ENCODE results near the gene CPLX1. TPM values are rescaled to one million over a fixed set of nuclear protein-coding genes. Genes with fewer than 3 reads are reported as not detected.

CPLX1 gene
- total RNA-seq, 2 experiments from 2014 or later: 0.21 to 0.25 TPM

- ChIA-PET CTCF (ENCODE audit: unreplicated experiment) (no interaction called here), POLR2A (no interaction called here)
- Histone ChIP-seq H3K4me3 (ENCODE audit: low read depth, low read length, poor library complexity, severe bottlenecking) (no peak overlapping the region), H3K4me2 (ENCODE audit: low read length) (no peak overlapping the region), H3K27ac (ENCODE audit: low read depth, low read length, poor library complexity, severe bottlenecking) (no peak overlapping the region), H3K79me2 (ENCODE audit: insufficient read depth, low read depth, low read length) (no peaks in the 10 kb centered on the region), H3K4me1 (ENCODE audit: insufficient read depth, low read length, poor library complexity, severe bottlenecking) (no peaks in the 10 kb centered on the region), H3K9me3 (ENCODE audit: low read length) (no peaks in the 10 kb centered on the region), H3K36me3 (ENCODE audit: insufficient read depth, low read length) (peaks cover 48% of the 10 kb centered on the region), H4K20me1 (ENCODE audit: insufficient read depth, low read length) (no peaks in the 10 kb centered on the region), H2AFZ (ENCODE audit: low read length) (no peak overlapping the region), H3K9me2 (ENCODE audit: insufficient read depth, low read length) (no peaks in the 10 kb centered on the region)
- intact Hi-C loops (cut with micrococcal nuclease; ENCODE audit: unreplicated experiment): no loop called here
- no peak for DNase-seq (ENCODE audit: low spot score)
- no peak for TF ChIP-seq CTCF (conservative IDR thresholded peaks at IDR 0.05; ENCODE audit: low read length)
- TF ChIP-seq EZH2phosphoT487 (IDR thresholded peaks at IDR 0.05; ENCODE audit: borderline replicate concordance, low read depth, low read length): no peak
- TSS peak; percentile 66 for BruUV-seq (replicated peaks)
These were observed 40.9 kb upstream of the CPLX1 start for GRCh38 chr4:866761-867390.

- Histone ChIP-seq H3K9me3 (ENCODE audit: low read length) (no peaks in the 10 kb centered on the region), H3K4me2 (ENCODE audit: low read length) (no peak overlapping the region), H3K36me3 (ENCODE audit: insufficient read depth, low read length) (peaks cover 44% of the 10 kb centered on the region), H2AFZ (ENCODE audit: low read length) (no peak overlapping the region), H4K20me1 (ENCODE audit: insufficient read depth, low read length) (no peaks in the 10 kb centered on the region), H3K27ac (ENCODE audit: low read depth, low read length, poor library complexity, severe bottlenecking) (no peak overlapping the region), H3K4me3 (ENCODE audit: low read depth, low read length, poor library complexity, severe bottlenecking) (no peak overlapping the region), H3K9me2 (ENCODE audit: insufficient read depth, low read length) (no peaks in the 10 kb centered on the region), H3K79me2 (ENCODE audit: insufficient read depth, low read depth, low read length) (no peaks in the 10 kb centered on the region), H3K4me1 (ENCODE audit: insufficient read depth, low read length, poor library complexity, severe bottlenecking) (no peaks in the 10 kb centered on the region)
- CTCF ChIA-PET (ENCODE audit: unreplicated experiment): no interaction called here
- intact Hi-C loops (cut with micrococcal nuclease; ENCODE audit: unreplicated experiment): no loop called here
- DNase-seq (ENCODE audit: low spot score): no peak
- POLR2A ChIA-PET: no interaction called here
- BruUV-seq (replicated peaks): no TSS peak
- no peak for TF ChIP-seq EZH2phosphoT487 (IDR thresholded peaks at IDR 0.05; ENCODE audit: borderline replicate concordance, low read depth, low read length)
- no peak for TF ChIP-seq CTCF (conservative IDR thresholded peaks at IDR 0.05; ENCODE audit: low read length)
These were observed 40.3 kb upstream of the CPLX1 start for GRCh38 chr4:866068-866760.

DNA sequence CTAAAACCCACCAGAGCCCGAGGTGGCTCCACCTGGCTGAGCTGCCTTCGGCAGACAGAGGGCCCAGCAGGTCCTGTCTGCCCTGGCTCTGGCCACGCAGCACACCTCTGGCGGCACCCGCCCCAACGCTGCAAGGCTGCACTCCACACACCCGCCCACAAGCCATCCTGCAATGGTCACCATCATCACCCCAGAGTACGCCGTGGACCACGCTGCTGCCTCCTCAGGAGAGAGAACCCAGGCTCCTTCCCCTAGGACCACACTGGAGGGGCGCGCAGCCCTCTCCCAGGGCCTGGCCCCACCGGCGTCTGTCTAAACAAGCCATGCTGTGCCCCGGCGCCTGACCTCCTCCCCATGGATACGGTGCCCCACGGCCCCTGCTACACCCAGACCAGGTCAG is 39.6 kb upstream of the CPLX1 start:
- intact Hi-C loops (cut with micrococcal nuclease; ENCODE audit: unreplicated experiment): no loop called here
- TF ChIP-seq CTCF (conservative IDR thresholded peaks at IDR 0.05; ENCODE audit: low read length): no peak
- TF ChIP-seq EZH2phosphoT487 (IDR thresholded peaks at IDR 0.05; ENCODE audit: borderline replicate concordance, low read depth, low read length): no peak
- H3K36me3 ChIP-seq (ENCODE audit: insufficient read depth, low read length): peaks cover 43% of the 10 kb centered on the region
- no peak for DNase-seq (ENCODE audit: low spot score)
- H2AFZ ChIP-seq (ENCODE audit: low read length): no peak overlapping the region
- H3K9me2 ChIP-seq (ENCODE audit: insufficient read depth, low read length): no peaks in the 10 kb centered on the region
- H3K79me2 ChIP-seq (ENCODE audit: insufficient read depth, low read depth, low read length): no peaks in the 10 kb centered on the region
- no peaks in the 10 kb centered on the region for H3K9me3 ChIP-seq (ENCODE audit: low read length)
- BruUV-seq (replicated peaks): no TSS peak
- no peak overlapping the region for H3K27ac ChIP-seq (ENCODE audit: low read depth, low read length, poor library complexity, severe bottlenecking)
- H3K4me2 ChIP-seq (ENCODE audit: low read length): no peak overlapping the region
- CTCF ChIA-PET (ENCODE audit: unreplicated experiment): no interaction called here
- H4K20me1 ChIP-seq (ENCODE audit: insufficient read depth, low read length): no peaks in the 10 kb centered on the region
- no peaks in the 10 kb centered on the region for H3K4me1 ChIP-seq (ENCODE audit: insufficient read depth, low read length, poor library complexity, severe bottlenecking)
- H3K4me3 ChIP-seq (ENCODE audit: low read depth, low read length, poor library complexity, severe bottlenecking): no peak overlapping the region
- POLR2A ChIA-PET: no interaction called here
